ENCODE results near the gene TTC9.

TTC9 gene

GRCh38 chr14:70641548-70642302 is at the start of gene TTC9:
TSS of gene TTC9 (plus strand) at chr14:70641916. CDS start at chr14:70642130, 214 bp downstream.
- DNase-seq: peak; percentile 26

DNA sequence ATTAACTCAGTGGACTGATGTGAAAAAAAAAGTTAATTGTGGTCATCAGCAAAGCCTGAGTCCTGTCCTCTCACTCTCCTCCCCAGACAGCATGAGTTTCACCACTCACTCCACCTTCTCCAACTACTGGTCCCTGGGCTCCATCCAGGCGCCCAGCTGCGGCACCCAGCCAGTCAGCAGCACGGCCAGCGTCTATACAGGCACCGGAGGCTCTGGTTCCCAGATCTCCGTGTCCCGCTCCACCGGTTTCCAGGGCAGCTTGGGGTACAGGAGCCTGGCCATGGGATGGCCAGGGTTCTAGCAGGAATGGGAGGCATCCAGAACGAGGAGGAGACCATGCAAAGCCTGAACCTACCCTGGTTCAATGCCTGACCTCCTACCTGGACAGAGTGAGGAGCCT is 47.3 kb upstream of the TTC9 start:
- DNase-seq: no peak

GRCh38 chr14:70595443-70596185 is 46.1 kb upstream of the TTC9 start:
- DNase-seq: no peak

DNA sequence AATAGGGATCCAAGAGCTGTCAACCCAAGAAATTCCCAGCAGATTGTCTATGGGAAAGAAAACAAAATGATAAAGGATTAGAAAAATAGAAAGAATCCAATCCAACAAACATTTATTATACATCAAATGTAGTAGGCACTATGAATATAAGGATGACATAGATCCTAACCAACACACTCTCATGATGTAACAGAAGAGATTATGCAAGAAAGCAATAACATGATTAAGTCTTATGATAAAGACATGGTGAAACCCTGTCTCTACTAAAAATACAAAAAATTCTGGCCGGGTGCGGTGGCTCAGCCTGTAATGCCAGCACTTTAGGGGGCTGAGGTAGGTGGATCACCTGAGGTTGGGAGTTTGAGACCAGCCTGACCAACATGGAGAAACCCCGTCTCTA is 44.0 kb upstream of the TTC9 start:
- DNase-seq: peak; percentile 30

DNA sequence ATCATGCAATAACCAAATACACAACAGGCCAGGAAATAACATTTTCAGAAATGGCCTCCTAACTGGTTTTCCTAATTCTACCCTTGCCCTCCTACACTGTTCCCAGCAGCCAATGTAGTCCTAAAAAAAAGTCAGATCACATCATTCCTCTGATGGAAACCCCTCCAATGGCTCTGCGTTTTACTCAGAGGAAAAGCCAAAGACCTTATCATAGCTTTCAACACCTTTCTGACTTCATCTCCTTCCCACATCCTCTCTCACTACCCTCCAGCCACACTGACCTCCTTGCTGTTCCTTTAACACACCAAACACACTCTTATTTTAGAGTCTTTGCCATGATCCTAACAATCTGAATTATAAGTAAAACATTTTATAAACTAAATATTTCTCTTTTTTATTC is 42.4 kb upstream of the TTC9 start:
- peak; percentile 9 for DNase-seq

DNA sequence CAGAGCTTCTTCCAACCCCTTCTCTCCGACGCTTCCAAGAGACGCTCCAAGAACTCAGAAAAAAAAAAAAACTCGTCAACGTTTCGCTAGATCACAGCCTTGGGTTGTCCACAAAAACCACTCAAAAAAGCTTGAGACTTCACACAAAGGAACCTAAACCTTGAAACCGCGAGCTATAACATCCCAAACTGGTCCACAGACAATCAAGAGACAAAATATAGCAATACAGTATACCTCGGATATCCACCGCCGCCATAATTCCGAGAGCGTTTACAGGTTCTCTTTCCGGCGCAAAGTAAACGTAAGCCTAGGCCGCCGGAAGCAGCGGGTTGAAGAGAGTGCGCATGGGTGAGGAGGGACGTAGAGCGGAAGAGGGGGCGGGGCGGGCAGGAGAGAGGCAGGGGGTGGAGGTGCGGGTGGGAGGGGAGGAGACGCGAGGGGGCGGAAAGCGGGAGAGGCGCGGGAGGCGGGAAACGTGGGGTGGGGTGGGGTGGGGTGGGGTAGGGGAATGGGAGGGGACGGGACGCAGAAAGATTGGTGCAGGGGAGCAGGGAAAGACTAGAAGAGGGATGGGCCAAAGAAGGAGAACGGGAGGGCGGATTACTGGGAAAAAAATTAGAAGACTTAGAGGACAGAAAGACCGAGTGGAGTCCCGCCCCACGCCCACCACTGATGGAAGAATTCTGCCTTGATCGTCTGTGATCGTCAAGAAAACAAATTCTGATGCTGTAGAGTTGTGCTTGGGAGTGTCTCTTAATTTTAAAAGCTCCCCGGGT is 41.1 kb upstream of the TTC9 start, which contains the start of gene MED6:
Gene MED6, minus strand, starts transcription at position 274 of the 776 bp plus-strand sequence. Its CDS starts 18 bp downstream, at position 256.
- DNase-seq: peak; percentile 92

DNA sequence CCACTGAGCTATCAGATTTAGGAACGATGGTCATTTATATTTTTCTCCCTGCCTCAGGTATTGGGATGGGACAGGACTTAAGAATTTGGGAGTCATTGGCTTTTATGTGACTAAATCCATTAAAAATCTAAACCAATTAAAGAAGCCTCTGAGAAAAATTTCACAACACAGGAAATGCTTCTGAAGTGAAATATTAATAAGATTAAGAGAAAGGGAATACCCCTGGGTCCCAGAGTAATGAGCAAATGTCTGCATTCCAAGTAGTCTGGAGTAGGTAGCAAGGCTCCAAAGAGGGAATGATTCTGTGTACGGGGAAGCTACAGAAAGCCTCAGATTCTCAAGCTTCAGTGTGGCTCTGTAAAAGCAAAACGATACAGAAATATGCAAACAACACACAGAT is 40.6 kb upstream of the TTC9 start:
- DNase-seq: no peak

DNA sequence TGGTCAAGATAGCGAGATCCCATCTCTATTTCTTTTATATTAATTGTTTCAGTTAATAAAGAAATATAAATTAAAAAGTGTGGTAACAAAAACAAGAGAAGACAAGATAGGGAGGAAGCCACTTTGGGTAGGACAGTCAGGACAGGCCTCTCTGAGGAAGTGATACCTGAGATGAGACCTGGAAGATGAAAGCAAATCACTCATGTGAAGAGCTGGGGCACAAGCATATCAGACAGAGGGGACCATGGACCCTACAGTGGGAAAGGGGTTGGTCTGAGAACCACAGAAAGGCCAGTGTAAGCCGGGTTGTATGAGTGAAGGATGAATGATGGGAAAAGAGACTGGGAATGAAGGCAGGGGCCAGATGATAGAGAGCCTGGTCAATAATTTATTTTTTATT is 39.5 kb upstream of the TTC9 start:
- no peak for DNase-seq

- no peak for DNase-seq
Observed at GRCh38 chr14:70611216-70611615, 30.5 kb upstream of the TTC9 start.

DNA sequence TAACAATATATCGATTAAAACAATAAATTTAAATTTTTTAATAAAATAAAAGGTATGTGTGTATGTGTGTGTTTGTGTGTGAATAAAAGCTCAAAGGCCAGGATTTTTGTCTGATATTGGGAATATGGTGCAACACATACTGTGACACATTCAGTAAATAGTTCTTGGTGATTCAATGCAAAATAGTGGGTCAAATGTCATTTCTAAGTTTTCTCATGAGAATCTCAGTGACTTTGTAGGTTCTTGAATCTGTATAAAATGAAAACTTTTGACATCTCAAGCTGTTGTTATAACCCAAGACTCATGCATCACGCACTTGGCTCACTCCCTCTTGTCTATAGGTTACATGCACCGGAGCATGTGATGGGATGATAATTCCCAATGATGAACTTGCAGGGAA is 25.1 kb upstream of the TTC9 start:
- no peak for DNase-seq

DNA sequence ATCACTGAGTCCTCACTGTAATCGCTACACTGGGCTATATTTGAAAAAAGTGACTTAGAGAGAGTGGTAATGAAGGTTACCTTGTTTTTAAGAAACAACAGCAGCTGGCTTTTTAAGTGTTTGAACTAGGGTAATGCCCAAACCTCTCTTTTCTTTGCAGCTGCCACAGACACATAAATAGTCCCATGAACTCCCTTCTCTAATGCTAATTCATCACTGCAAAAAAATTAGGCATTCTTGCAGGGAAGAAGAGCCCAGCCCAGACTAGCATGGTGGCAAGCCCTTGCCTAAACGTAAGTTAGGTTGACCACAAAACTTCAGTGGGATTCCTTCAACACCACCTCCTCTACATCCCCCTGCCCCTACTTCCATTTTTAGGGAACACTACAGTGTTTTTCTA is 23.4 kb upstream of the TTC9 start:
- no peak for DNase-seq

GRCh38 chr14:70619708-70620107 is 22.0 kb upstream of the TTC9 start:
- no peak for DNase-seq

DNA sequence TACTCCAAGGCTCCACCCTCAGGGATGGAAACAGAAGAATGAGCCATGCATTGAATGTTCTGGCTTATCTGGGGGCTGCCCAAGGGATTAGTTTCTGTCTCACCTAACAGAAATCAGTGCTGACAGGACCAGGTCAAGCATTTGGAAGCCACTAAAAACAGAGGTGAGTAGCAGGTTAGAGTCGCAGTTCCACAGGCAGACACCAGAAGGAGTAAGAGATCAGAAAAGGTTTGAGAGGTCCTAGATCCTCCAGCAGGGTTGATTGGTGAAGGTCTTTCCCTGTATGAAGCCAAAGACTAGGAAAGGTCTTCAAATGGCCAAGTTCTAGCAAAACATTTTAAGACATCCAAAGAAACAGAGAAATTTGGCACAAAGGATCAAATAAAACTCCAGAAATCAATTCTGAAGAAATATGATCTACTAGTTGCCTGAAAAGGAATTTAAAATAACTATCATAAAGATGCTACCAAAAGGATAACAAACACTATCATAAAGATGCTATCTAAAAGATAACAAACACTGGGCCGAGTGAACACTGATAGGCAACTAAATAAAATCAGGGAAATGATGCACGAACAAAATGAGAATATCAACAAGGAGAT is 19.5 kb upstream of the TTC9 start:
- peak; percentile 50 for DNase-seq

DNA sequence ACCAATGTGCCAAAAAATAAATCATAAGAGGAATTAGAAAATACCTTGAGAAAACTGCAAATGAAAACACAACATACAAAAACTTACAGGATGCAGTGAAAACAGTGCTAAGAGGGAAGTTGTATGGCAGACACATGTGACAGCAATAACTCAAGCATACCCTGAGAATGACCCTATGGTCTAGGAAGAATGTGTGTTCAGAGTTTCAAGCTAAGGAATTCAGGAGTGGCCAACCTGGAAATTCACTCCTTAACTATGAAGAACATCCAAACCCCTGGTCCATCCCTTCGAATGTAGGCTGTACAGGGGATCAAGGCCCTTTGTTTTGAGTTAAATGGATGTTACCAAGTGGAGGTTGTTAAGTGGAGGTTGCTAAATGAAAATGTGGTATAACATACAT is 16.7 kb upstream of the TTC9 start:
- DNase-seq: no peak

DNA sequence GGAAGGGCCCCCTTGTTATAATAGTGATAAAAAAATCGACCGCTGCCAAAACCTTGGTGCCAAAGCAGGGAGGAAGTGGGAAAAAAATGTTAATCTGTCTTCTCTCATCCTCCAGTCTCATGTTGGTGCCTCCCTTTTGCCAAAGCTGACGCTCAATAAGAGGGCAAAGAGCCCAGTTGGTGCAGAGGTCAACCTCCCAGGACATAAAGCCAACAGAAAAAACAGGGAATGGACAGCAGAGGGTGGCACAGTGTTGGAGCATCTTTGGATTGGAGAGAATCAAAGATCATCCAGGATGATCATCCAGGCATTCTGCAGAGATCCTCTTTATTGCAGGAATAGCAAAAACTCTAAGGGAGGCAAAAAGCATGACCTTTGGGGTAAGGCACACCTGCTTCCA is 9.8 kb upstream of the TTC9 start:
- DNase-seq: no peak

DNA sequence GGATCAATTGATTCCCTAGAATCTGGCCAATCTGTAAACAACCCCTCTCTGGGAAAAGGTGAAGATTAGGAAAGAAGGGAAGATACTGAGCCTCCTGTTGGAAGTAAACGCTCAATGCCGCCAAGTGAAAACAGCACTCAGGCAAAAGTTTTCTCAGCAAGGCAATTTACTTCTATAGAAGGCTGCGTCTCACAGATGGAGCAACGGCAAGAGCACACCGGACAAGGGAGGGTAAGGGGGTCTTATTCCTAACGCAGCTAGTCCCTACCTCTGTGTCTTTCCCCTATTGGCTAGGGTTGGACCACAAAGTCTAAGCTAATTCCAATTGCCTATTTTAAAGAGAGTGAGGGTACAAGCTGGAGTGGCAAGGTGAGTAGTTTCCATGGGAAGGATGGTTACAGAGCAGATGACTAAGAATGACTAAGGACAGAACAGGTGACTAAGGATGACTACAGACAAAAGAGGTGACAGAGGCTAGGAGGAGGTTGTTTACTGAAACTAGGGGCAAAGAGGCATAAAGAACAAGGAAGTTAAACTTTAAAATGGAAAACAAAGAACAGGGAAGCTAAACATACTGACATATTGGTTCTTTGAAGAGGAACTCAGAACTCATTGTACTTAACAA is 5.6 kb upstream of the TTC9 start:
- DNase-seq: no peak

GRCh38 chr14:70638416-70638815 is 3.3 kb upstream of the TTC9 start:
- DNase-seq: no peak

DNA sequence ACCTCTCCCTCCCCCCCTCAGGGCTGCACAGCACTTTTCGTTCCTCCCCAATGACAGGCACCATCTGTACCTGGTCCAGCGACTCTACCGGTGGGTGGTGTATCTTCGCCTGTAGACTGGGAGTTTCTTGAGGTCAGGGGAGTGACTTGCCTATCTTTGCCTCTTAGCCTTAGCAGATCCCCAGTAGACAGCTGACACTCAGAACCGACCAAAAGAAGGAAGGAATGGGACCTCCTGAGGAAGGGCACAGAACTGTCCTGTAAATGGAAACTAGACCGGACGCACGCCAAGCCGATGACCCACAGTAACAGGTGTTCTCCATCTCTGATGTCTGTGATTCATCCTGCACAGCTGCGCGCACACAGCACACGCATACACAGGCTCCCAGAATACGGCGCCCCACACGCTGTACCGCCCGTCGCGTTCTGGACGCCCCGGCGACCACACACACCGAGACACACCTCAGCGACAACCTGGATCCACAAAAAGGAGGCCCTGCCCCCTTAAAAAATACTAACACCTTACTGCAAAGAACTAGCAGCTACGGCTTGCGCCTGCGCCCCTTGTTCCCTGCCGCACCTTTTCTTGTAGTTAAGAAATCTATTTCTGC is 673 bp upstream of the TTC9 start:
- no peak for DNase-seq

DNA sequence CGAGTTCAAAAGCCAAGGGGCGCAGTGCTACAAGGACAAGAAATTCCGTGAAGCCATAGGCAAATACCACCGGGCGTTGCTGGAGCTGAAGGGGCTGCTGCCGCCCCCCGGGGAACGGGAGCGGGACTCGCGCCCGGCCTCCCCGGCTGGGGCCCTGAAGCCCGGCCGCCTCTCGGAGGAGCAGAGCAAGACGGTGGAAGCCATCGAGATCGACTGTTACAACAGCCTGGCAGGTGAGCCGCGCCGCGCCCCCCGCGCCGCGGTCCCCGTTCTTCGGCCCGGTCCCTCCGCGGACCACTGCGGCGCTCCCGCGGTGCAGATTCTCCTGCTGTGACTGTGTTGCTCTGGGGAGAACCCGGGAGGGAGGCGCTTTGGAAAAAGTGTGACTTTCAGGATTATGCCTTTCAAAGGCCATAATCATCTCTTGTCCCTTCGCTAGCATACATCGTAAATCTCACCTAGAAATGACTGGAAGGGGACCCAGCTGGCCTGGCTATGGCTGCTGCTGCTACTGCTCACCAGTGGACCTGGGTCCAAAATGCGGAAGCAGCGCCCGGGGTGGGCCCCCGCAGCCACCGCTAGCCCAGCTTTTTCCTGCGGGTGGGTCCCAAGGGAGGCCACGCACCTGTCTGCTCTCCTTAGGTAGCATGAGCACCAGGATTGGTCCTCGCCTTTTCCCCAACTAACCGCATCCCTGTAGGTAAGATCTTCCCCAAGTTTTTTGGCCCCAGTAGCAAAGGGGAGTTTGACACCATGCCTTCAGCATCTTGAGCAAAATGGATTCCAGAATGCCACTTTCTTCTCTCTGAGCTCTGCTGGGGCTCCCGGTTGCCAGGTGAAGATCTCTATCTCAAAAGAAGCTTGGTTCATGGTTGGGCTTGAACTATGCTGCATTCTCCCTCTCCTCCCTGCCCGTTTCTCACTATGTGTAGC is 853 bp downstream of the TTC9 start:
- DNase-seq: no peak

DNA sequence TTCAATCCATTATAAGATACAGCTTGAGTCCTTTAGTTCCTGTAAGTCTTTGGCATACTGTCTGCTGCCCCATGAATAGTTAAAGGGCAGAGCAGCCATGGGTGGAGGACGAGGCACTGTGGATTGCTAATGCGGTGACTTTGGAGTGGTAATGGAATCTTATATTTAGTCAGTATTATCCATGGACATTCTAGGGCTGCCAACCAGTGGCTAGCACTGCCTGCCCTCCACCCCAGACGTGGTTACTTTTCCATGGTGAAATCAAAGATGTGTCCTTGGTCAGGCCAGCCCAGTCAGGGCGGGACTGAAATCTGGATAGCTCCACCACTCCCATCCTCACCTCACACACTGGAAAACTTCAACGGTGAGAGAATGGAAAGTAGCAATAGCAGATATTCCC is 2.3 kb downstream of the TTC9 start:
- DNase-seq: no peak

GRCh38 chr14:70645892-70646291 is 4.2 kb downstream of the TTC9 start:
- DNase-seq: no peak
